Measurements from ENCODE around the gene AGPAT2.

- TF ChIP-seq, protein P1, sequence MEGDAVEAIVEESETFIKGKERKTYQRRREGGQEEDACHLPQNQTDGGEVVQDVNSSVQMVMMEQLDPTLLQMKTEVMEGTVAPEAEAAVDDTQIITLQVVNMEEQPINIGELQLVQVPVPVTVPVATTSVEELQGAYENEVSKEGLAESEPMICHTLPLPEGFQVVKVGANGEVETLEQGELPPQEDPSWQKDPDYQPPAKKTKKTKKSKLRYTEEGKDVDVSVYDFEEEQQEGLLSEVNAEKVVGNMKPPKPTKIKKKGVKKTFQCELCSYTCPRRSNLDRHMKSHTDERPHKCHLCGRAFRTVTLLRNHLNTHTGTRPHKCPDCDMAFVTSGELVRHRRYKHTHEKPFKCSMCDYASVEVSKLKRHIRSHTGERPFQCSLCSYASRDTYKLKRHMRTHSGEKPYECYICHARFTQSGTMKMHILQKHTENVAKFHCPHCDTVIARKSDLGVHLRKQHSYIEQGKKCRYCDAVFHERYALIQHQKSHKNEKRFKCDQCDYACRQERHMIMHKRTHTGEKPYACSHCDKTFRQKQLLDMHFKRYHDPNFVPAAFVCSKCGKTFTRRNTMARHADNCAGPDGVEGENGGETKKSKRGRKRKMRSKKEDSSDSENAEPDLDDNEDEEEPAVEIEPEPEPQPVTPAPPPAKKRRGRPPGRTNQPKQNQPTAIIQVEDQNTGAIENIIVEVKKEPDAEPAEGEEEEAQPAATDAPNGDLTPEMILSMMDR (IDR thresholded peaks at IDR 0.05): no peak
- no peak for TF ChIP-seq POLR2A (IDR thresholded peaks at IDR 0.05)
Measured at GRCh38 chr9:136642439-136642921, 44.8 kb downstream of the AGPAT2 start.
